ENCODE results near the gene PAIP2B.
"Not testable (repeated sequence)": the region's sequence is repeated elsewhere in the genome, so short reads cannot be mapped to it uniquely, and the experiment has no call there.

GRCh38 chr2:71233072-71233471 lies 6.2 kb upstream of the PAIP2B start:
- not testable (repeated sequence) for TF ChIP-seq TAF1 (IDR thresholded peaks at IDR 0.05; ENCODE audit: low read depth); CTCF (IDR thresholded peaks at IDR 0.05; ENCODE audit: poor library complexity, severe bottlenecking); EZH2 (IDR thresholded peaks at IDR 0.05; ENCODE audit: borderline replicate concordance, insufficient read depth, low read length, poor library complexity, severe bottlenecking); EP300 (conservative IDR thresholded peaks at IDR 0.05; ENCODE audit: poor library complexity, severe bottlenecking); SMC3 (conservative IDR thresholded peaks at IDR 0.05; ENCODE audit: poor library complexity); REST (IDR thresholded peaks at IDR 0.05; ENCODE audit: borderline replicate concordance); POLR2AphosphoS5 (IDR thresholded peaks at IDR 0.05)

Measured in neural cell (in vitro differentiated cells).